Smooth muscle cell (in vitro differentiated cells): ENCODE results near the gene SUSD4. TPM values are rescaled to one million over a fixed set of nuclear protein-coding genes. Genes with fewer than 3 reads are reported as not detected.

Experiments
- DNase-seq: peaks from one replicate; lab custom pipeline; 2025; ENCODE audit not compliant: unreplicated experiment; lab: John Stamatoyannopoulos, UW
- H2AFZ ChIP-seq: fragments of 200-600 bp; sonication (generic); 2 replicates; pipeline ENCODE4 v1.6.0; 2016; ENCODE audit warnings: antibody characterized with exemption, low read depth, mild to moderate bottlenecking
- H3F3A ChIP-seq: fragments of 200-600 bp; sonication (generic); 2 replicates; pipeline ENCODE4 v1.6.0; 2017; ENCODE audit warnings: antibody characterized with exemption, low read depth
- H3K27ac ChIP-seq: fragments of 200-600 bp; sonication (generic); 2 replicates; pipeline ENCODE4 v1.5.1; 2016; ENCODE audit warnings: low read depth, mild to moderate bottlenecking
- H3K27me3 ChIP-seq: fragments of 200-600 bp; sonication (generic); 2 replicates; pipeline ENCODE4 v1.6.1; 2016; ENCODE audit warnings: low read depth, mild to moderate bottlenecking
- H3K36me3 ChIP-seq: fragments of 200-600 bp; sonication (generic); 2 replicates; pipeline ENCODE4 v1.5.1; 2016; ENCODE audit warnings: low read depth
- H3K4me1 ChIP-seq: fragments of 200-600 bp; sonication (generic); 2 replicates; pipeline ENCODE4 v1.5.1; 2016; ENCODE audit warnings: low read depth
- H3K4me2 ChIP-seq: fragments of 200-600 bp; sonication (generic); 2 replicates; pipeline ENCODE4 v1.6.0; 2016; ENCODE audit warnings: mild to moderate bottlenecking
- H3K4me3 ChIP-seq: fragments of 200-600 bp; sonication (generic); 2 replicates; pipeline ENCODE4 v1.5.1; 2016; ENCODE audit warnings: mild to moderate bottlenecking
- H3K79me2 ChIP-seq: fragments of 200-600 bp; sonication (generic); 2 replicates; pipeline ENCODE4 v1.6.0; 2016; ENCODE audit warnings: low read depth, mild to moderate bottlenecking
- H3K9ac ChIP-seq: fragments of 200-600 bp; sonication (generic); 2 replicates; pipeline ENCODE4 v1.6.0; 2016; ENCODE audit warnings: low read depth
- H3K9me3 ChIP-seq: fragments of 200-600 bp; sonication (generic); replicated peaks from 2 replicates; pipeline ENCODE4 v1.5.1; 2016; ENCODE audit warnings: low read depth
- H4K20me1 ChIP-seq: fragments of 200-600 bp; sonication (generic); 2 replicates; pipeline ENCODE4 v1.6.0; 2016; ENCODE audit warnings: low read depth
- CTCF ChIP-seq: fragments of 200-600 bp; sonication (generic); IDR thresholded peaks from 2 replicates; pipeline ENCODE4 v1.5.1; 2017; ENCODE audit warnings: borderline replicate concordance, mild to moderate bottlenecking, antibody characterized with exemption; ENCODE audit not compliant: insufficient read depth, poor library complexity, severe bottlenecking
- WGBS: methylation state at CpG from one replicate; pipeline ENCODE4 v1.1.7; 2016; ENCODE audit warnings: low lambda C conversion rate; 5-methylcytosine and 5-hydroxymethylcytosine counted together
- polyA plus RNA-seq: library from polyadenylated mRNA; unstranded; fragments of >200 nt; fragmentation: Nextera tagmentation; extraction: Ambion mirVana; gene quantifications from 2 replicates; pipeline ENCODE4 v1.2.1, GENCODE V29; 2016
- total RNA-seq: library from RNA; depleted of rRNA; stranded (reverse); fragments of >200 nt; gene quantifications from 2 replicates; pipeline ENCODE4 v1.2.3, GENCODE V29; 2014

Gene SUSD4
- total and polyA plus RNA-seq, 2 experiments from 2014 or later, result 4.5 to 5.1 TPM

GRCh38 chr1:223231011-223231572 lies 132.9 kb downstream of the SUSD4 start:
- Histone ChIP-seq H3K9me3 (no peaks in the 10 kb centered on the region), H3K36me3 (no peaks in the 10 kb centered on the region), H2AFZ (no peak overlapping the region), H3K9ac (peak overlapping the region; percentile 26), H3K4me3 (no peak overlapping the region), H3K4me1 (peaks cover 31% of the 10 kb centered on the region), H3K4me2 (peak overlapping the region; percentile 77), H3F3A (peaks cover 7% of the 10 kb centered on the region), H3K79me2 (no peaks in the 10 kb centered on the region), H4K20me1 (no peaks in the 10 kb centered on the region), H3K27me3 (no peaks in the 10 kb centered on the region), H3K27ac (peak overlapping the region; percentile 99)
- no peak for TF ChIP-seq CTCF
- no peak for DNase-seq
- WGBS, result 88% methylated on average over 7 of the region's 7 CpGs

GRCh38 chr1:223230161-223230881 lies 133.7 kb downstream of the SUSD4 start:
- Histone ChIP-seq H3F3A (peaks cover 7% of the 10 kb centered on the region), H2AFZ (no peak overlapping the region), H3K4me1 (peaks cover 31% of the 10 kb centered on the region), H4K20me1 (no peaks in the 10 kb centered on the region), H3K4me3 (no peak overlapping the region), H3K27me3 (no peaks in the 10 kb centered on the region), H3K36me3 (no peaks in the 10 kb centered on the region), H3K9me3 (no peaks in the 10 kb centered on the region), H3K9ac (peak overlapping the region; percentile 95), H3K4me2 (peak overlapping the region; percentile 77), H3K79me2 (no peaks in the 10 kb centered on the region), H3K27ac (peak overlapping the region; percentile 99)
- 37% methylated on average over 11 of the region's 11 CpGs for WGBS
- DNase-seq, result no peak
- TF ChIP-seq CTCF, result no peak

GRCh38 chr1:223229756-223230155 lies 134.2 kb downstream of the SUSD4 start:
- H3K4me3 ChIP-seq, result no peak overlapping the region
- peak overlapping the region; percentile 77 for H3K4me2 ChIP-seq
- peak overlapping the region; percentile 99 for H3K27ac ChIP-seq
- WGBS, result 44% methylated on average over 3 of the region's 3 CpGs
- peaks cover 7% of the 10 kb centered on the region for H3F3A ChIP-seq
- no peak for DNase-seq
- no peaks in the 10 kb centered on the region for H3K27me3 ChIP-seq
- peaks cover 31% of the 10 kb centered on the region for H3K4me1 ChIP-seq
- no peaks in the 10 kb centered on the region for H4K20me1 ChIP-seq
- H3K79me2 ChIP-seq, result no peaks in the 10 kb centered on the region
- no peaks in the 10 kb centered on the region for H3K9me3 ChIP-seq
- peak overlapping the region; percentile 49 for H3K9ac ChIP-seq
- no peak overlapping the region for H2AFZ ChIP-seq
- H3K36me3 ChIP-seq, result no peaks in the 10 kb centered on the region
- no peak for TF ChIP-seq CTCF
